Activated CD8-positive, alpha-beta T cell treated with anti-CD3 and anti-CD28 coated beads for 36 hours (primary cell): ENCODE measurements around the gene VTI1A. TPM values are rescaled to one million over a fixed set of nuclear protein-coding genes. Genes with fewer than 3 reads are reported as not detected.

Experiments
- ATAC-seq: fragments of 200-7000 bp; cut with Tn5 transposase; one replicate; pipeline ENCODE4 v1.10.0; 2021; ENCODE audit warnings: mild to moderate bottlenecking, moderate library complexity
- CTCF ChIA-PET: fragments of 350-600 bp; sonication (Branson Sonifier 250); formaldehyde crosslinking; loops from one replicate; lab custom pipeline; 2021; ENCODE audit warnings: antibody characterized with exemption; lab: Charles Lee
- POLR2A ChIA-PET: fragments of 350-600 bp; sonication (Branson Sonifier 250); formaldehyde crosslinking; loops from one replicate; lab custom pipeline; 2021; ENCODE audit warnings: antibody characterized with exemption; lab: Charles Lee
- DNase-seq: peaks from one replicate; pipeline ENCODE4 v3.0.0-alpha.2; 2020
- H3K27ac Mint-ChIP-seq: one replicate; pipeline ENCODE4 v1.8.0; 2021; ENCODE audit warnings: mild to moderate bottlenecking, mixed read lengths
- H3K27me3 Mint-ChIP-seq: one replicate; pipeline ENCODE4 v1.8.0; 2021; ENCODE audit warnings: mixed read lengths
- H3K36me3 Mint-ChIP-seq: one replicate; pipeline ENCODE4 v1.8.0; 2021; ENCODE audit warnings: low read depth, mixed read lengths
- H3K4me1 Mint-ChIP-seq: one replicate; pipeline ENCODE4 v1.8.0; 2021; ENCODE audit warnings: low read depth, mixed read lengths
- H3K4me3 Mint-ChIP-seq: one replicate; pipeline ENCODE4 v1.8.0; 2021; ENCODE audit warnings: mild to moderate bottlenecking, moderate library complexity, mixed read lengths
- H3K9me3 Mint-ChIP-seq: one replicate; pipeline ENCODE4 v1.8.0; 2021; ENCODE audit warnings: mixed read lengths
- CTCF ChIP-seq: fragments of 200-600 bp; IDR thresholded peaks from one replicate; pipeline ENCODE4 v1.8.0; 2022; ENCODE audit warnings: antibody characterized with exemption, mild to moderate bottlenecking
- intact Hi-C: fragments of 100-400 bp; cut with micrococcal nuclease; formaldehyde crosslinking; loops from one replicate; pipeline ENCODE4 v1.10.0; 2022
- total RNA-seq, 2 experiments: library from RNA; stranded (reverse); gene quantifications; one replicate each; pipeline ENCODE4 v1.2.3, GENCODE V29; 2021

VTI1A gene
- total RNA-seq, 2 experiments from 2014 or later = 29.4 to 30.0 TPM

GRCh38 chr10:112815269-112816032 lies 368.4 kb downstream of the VTI1A start:
- ATAC-seq (no peak), DNase-seq (peak; percentile 4)
- H3K27ac Mint-ChIP-seq = peak overlapping the region; percentile 9
- H3K36me3 Mint-ChIP-seq = peaks cover 23% of the 10 kb centered on the region
- intact Hi-C loops = no loop called here
- peaks cover 17% of the 10 kb centered on the region for H3K4me1 Mint-ChIP-seq
- CTCF ChIA-PET = no interaction called here
- H3K9me3 Mint-ChIP-seq = no peaks in the 10 kb centered on the region
- POLR2A ChIA-PET = no interaction called here
- no peak overlapping the region for H3K4me3 Mint-ChIP-seq
- TF ChIP-seq CTCF = no peak
- no peaks in the 10 kb centered on the region for H3K27me3 Mint-ChIP-seq

- DNase-seq = no peak
Measured at GRCh38 chr10:112816033-112816430, 369.0 kb downstream of the VTI1A start.

GRCh38 chr10:112816891-112817290 lies 369.9 kb downstream of the VTI1A start:
- H3K9me3 Mint-ChIP-seq = no peaks in the 10 kb centered on the region
- no peak overlapping the region for H3K27ac Mint-ChIP-seq
- ChIA-PET POLR2A (no interaction called here), CTCF (interaction anchor here (1.4 kb wide), 1 partner anchor 16 kb away, joined by 3 read pairs; no protein-coding TSS in a partner anchor)
- H3K36me3 Mint-ChIP-seq = peaks cover 23% of the 10 kb centered on the region
- no peak for ATAC-seq
- H3K27me3 Mint-ChIP-seq = no peaks in the 10 kb centered on the region
- no peak for DNase-seq
- peaks cover 17% of the 10 kb centered on the region for H3K4me1 Mint-ChIP-seq
- no peak overlapping the region for H3K4me3 Mint-ChIP-seq
- TF ChIP-seq CTCF = no peak
- intact Hi-C loops = no loop called here

More at GRCh38 chr10:112816033-112816430, 369.0 kb downstream of the VTI1A start:
- CTCF ChIA-PET = interaction anchor here (1.4 kb wide), 1 partner anchor 15 kb away, joined by 3 read pairs; no protein-coding TSS in a partner anchor
- ATAC-seq = no peak
- H3K9me3 Mint-ChIP-seq = no peaks in the 10 kb centered on the region
- peaks cover 23% of the 10 kb centered on the region for H3K36me3 Mint-ChIP-seq
- POLR2A ChIA-PET = no interaction called here
- intact Hi-C loops = no loop called here
- H3K27ac Mint-ChIP-seq = no peak overlapping the region
- H3K4me3 Mint-ChIP-seq = no peak overlapping the region
- H3K4me1 Mint-ChIP-seq = peaks cover 17% of the 10 kb centered on the region
- H3K27me3 Mint-ChIP-seq = no peaks in the 10 kb centered on the region
- no peak for TF ChIP-seq CTCF

GRCh38 chr10:112817981-112818777 lies 371.2 kb downstream of the VTI1A start:
- ChIA-PET CTCF (no interaction called here), POLR2A (interaction anchor here (0.6 kb wide), 1 partner anchor 192 kb away, joined by 3 read pairs; no protein-coding TSS in a partner anchor)
- no peak for TF ChIP-seq CTCF
- intact Hi-C loops = no loop called here
- ATAC-seq (no peak), DNase-seq (no peak)
- Mint-ChIP-seq H3K36me3 (peaks cover 23% of the 10 kb centered on the region), H3K27ac (no peak overlapping the region), H3K27me3 (no peaks in the 10 kb centered on the region), H3K9me3 (no peaks in the 10 kb centered on the region), H3K4me3 (no peak overlapping the region), H3K4me1 (peaks cover 12% of the 10 kb centered on the region)
